Embryonic facial prominence (tissue), 1 donor: ENCODE data around the gene PDGFRA.

Source experiments
- DNase-seq: peaks from one replicate; pipeline ENCODE4 v3.0.0-alpha.2; 2016; ENCODE audit errors: extremely low spot score

Gene PDGFRA

DNA sequence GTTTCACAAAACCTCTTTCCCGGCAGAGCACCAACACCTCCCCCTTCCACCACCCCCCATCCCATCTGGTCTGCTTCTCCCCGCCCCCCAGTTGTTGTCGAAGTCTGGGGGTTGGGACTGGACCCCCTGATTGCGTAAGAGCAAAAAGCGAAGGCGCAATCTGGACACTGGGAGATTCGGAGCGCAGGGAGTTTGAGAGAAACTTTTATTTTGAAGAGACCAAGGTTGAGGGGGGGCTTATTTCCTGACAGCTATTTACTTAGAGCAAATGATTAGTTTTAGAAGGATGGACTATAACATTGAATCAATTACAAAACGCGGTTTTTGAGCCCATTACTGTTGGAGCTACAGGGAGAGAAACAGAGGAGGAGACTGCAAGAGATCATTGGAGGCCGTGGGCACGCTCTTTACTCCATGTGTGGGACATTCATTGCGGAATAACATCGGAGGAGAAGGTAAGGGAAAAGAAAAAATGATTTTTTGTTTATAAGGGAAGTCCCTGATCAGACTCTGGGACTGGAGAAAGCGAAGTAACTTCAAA lies at the start of gene PDGFRA:
Gene PDGFRA (plus strand): TSS at position 333 of the 541 bp plus-strand sequence. CDS start 29,476 bp downstream, outside the sequence.
- peak; percentile 91 for DNase-seq

DNA sequence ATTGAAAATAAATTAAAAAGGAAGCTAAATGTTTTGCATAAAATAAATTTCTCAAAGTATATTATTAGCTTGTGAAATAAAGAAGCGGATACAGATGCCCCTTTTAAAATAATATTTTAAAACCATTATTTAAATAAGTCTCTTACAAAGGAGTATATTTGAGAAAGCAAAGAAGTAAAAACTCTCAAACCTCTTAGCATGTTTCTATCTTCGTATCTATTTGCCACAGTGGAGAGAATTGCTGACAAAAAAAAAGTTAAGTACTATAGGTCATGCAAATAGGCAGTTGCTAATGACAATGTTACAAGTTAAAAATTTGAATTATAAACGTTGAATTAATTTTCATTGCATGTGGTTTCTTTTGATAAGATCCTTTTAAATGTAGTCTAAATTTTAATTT lies 44.5 kb upstream of the PDGFRA start:
- DNase-seq: no peak

DNA sequence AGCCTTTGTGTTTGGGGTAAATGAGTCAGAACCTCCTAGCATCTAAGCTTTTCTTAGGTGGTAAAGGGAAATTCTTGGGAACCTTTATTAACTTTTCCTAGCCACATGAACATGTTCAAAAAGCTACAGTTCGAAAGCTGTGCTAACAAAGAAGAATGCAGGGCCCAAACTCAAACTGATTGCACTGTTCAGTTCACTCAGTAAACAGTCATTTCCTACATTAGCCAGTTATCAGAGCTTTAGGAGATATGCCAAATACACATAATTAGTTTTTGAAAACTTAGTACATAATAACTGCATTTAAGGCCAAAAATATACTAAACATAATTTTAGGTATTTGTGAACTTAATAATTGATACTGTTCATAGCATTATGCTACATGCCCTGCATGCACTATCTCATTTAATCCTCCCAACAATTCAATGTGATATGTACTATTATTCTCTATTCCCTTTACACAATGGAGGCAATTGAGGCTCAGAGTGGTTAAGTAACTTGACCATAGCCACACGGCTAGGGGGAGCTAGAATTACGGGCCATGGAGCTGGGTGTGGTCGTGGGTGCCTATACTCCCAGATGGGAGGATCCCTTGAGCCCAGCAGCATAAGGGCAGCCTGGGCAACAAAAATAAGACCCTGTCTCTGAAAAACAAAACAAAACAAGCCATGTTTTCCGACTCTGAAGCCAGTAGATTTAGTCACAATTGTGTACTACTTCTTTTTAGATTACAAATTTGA lies 43.9 kb upstream of the PDGFRA start:
- DNase-seq: no peak

DNA sequence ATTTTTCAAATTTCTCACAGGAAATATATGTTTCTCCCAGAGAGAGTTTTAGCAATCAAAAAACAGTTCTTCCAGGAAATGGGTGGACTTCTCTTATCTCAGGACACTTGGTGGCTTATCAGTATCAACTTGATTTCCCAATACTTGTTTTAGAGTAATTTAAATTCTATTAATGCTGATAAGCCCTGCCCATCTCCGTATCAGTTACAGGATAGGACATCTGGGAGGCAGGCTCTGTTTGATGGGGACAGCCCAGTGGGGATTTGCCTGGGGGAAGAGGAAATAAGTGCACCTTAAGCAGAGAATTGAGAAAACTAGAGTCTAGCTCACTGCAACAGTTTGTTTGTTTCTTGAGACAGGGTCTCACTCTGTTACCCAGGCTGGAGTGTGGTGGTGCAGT lies 43.2 kb upstream of the PDGFRA start:
- DNase-seq: no peak

DNA sequence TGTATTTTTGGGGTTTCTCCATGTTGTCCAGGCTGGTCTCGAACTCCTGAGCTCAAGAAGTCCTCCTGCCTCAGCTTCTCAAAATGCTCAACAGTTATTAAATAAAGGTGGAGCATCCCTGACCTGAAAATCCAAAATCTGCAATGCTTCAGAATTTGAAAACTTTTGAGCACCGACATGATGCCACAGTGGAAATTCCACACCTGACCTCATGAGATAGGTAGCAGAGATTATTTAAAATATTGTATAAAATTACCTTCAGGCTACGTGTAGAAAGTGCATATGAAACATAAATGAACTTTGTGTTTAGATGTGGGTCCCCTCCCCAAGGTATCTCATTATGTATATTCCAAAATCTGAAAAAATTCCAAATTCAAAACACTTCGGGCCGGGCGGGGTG lies 42.7 kb upstream of the PDGFRA start:
- DNase-seq: no peak

DNA sequence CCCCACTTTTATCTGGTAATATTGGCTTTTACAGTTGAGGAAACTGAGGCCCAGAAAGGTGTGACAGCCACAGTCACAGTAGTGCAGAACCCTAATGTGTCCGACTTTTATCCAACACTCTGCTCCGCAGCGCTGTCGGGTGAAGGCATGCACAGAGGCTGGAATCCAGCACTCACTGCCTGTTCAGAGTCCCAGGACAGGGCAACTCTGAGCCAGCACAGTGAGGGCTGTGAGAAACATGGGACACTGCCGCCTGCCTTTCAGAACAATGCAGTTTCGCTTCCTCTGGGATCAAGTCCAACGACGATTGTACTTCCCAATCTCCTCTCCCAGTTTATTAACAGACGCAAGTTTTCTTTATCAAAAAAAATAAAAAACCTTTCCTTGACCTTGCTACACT lies 41.9 kb upstream of the PDGFRA start:
- no peak for DNase-seq

DNA sequence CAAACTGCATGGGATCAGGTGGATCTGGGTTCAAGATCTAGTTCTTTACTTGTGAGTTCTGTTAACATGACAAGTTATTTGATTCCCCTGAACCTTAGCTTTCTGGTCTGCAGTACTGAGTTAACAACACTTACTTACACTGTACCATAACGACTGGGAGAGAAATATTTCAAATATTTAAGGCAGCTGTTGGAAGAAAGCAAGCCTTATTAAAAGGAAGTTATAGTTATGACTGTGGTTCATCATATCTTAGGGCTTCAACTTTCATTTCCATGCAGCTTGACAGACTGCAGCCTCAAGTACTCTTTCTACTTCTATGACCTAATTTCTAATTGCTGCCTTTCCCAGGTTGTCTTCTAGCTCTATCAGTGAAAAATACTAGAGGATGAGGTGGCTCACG lies 40.0 kb upstream of the PDGFRA start:
- no peak for DNase-seq

DNA sequence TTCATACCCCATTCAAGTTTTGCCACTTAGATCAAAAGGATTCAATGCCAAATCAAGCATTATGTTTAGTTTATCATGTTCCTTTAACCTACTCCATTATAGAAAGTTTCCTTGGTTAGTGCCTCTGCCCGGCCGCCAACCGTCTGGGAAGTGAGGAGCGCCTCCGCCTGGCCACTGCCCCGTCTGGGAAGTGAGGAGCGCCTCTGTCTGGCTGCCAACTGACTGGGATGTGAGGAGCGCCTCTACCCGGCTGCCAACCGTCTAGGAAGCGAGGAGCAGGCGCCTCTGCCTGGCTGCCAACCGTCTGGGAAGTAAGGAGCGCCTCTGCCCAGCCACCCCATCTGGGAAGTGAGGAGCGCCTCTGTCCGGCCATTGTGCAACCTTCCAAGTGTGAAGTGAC lies 36.3 kb upstream of the PDGFRA start:
- no peak for DNase-seq

DNA sequence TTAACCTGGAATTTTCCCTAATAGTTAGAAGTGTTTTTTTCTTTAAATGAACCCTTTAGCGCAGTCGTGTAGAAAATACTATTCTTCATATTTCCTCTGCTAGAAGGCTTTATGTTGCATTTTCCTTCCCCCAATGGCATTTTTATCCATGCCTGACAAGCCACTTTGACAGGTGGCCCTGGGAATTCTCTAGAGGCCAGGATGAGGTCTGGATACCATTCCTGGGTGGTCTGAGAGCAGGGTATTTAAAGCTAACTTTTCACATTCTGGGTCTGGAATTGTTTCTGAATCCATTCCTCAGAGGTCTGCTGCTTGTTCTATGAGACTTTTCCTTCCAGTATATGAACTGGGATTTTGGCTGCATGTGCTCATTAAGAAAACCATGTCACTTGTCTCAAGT lies 31.2 kb upstream of the PDGFRA start:
- no peak for DNase-seq

DNA sequence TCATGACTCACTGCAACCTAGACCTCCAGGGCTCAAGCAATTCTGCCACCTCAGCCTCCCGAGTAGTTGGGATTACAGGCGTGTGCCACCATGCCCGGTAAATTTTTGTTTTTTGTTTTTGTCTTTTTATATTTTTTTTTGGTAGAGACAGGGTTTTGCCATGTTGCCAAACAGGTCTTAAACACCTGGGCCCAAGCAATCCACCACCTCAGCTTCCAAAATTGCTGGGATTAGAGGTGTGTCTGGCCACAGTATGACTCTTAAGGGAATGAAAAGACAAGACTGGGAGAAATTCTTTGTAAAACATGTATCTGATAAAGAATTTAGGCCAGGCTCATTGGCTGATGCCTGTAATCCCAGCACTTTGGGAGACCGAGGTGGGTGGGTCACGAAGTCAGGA lies 29.2 kb upstream of the PDGFRA start:
- no peak for DNase-seq

DNA sequence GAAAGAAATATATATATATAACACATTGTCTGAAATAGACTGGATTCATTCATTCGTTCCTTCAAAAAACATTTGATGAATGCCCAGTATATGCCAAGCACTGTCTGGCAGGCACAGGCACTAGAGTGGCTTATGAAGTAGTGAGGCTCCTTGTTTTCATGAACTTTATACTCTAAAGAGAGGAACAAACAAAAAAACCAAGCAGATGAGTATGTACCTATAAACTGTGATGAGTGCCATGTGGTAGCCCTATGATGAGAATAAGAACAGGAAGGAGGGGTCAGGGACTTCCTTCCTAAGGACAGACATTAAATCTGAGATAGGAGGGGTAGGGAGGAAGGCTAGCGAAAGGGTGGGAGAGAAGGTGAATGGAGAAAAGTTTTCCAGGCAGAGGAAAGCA lies 19.5 kb upstream of the PDGFRA start:
- DNase-seq: no peak

DNA sequence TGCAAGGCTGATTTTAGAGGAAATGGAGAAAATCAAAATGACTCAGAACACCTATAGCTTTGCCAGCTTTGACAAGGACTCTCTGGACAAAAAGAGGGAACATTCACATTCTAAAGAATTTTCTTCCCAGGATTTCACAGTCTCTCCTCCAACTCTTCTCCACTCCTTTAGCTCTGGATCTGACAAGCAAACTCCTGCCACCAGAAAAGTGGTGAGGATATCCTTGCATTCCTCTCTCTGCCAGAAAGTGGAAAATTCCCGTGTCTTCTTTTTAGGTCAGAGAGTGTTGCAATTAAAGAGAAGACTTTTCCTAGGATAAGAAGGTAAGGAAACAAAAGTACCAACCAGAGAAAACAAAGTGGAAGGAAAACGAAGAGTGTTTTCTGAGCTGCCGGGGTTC lies 16.1 kb upstream of the PDGFRA start:
- no peak for DNase-seq

DNA sequence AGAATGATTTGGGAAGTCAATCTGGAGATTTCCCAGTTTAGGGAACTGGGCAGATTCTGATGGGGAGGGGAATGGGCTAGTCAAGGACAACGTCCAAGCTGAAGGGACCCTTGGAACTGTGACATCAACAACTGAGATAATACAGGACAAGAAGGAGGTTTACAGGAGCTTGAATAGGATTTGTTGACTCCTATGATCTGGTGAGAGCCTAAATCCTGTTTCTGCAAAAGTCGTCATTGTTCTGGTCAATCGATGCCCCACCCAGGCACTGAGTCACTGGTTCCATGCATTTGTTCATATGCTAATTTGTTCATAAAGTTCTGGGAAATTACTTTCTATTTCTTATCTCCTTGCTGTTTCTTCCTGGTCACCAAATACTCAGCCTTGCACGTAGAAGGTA lies 15.3 kb upstream of the PDGFRA start:
- no peak for DNase-seq

DNA sequence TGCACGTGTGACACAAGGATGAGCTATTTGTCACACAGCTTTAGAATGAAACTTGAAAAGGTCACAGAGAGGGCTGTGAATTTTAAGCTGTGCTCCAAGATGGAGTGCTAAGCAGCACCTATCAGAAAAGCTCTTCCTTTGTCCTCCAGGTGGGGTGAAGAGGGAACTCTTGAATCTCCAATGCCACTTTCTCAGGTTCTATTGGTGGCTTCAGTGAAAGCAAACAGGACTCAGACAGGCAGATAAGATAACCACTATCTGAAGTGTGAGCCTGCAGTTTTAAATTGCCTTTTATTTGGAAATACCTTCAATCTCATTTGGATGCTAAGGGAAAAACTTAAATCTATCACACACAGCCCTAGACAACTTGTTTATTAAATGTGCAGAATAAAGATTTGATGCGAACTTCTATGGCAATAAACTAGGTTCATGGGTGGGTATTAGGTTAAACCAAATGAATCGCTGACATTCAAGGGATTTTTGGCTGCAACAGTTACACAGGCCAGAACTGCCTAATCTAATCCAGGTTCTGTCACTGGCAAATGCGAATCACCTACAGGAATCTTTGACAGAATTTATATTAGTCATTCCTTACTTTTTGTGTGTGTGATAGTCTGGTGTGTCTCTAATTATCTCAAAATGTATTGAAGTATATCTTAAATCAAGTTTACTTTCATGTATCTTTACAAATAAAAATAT lies 13.6 kb upstream of the PDGFRA start:
- no peak for DNase-seq

DNA sequence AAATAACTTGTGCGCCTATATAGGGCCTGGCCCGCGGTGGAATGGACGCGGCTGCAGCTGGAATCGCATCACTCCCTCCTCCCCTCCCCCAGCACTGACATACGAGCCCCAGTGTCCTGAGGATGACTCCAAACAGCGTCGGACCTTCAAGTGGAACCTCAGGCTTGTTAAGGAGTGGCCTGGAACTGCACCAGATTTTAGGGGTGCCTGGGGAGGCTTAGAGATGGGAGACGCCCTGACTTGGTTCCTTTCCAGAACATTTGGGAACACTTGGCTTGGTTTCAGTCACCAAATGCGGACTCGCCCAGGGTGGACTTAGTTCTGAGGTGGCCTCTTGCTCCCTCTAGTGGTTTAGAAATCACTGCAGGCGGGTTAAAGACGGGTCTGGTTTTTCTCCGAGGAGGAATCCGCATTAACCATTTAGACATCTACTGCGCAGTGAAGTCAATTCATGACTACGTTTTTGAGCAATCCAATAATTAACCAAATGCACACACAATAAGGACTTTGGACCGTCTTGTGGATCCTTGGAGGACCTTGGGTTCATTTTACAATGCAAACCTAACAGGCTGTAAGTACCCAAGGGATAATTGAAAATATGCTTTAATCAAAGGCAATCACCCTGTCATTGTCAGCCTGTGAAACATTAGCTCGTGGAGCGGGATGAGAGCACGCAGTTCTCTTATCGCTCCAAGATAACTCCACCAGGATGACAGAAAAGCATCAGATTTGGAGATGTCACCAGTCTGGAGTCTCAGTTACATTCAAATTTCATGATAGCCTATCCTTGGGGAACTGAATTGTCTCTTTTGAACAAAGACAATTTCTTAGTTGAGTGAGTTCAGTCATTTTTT lies 11.2 kb upstream of the PDGFRA start:
- peak; percentile 83 for DNase-seq

DNA sequence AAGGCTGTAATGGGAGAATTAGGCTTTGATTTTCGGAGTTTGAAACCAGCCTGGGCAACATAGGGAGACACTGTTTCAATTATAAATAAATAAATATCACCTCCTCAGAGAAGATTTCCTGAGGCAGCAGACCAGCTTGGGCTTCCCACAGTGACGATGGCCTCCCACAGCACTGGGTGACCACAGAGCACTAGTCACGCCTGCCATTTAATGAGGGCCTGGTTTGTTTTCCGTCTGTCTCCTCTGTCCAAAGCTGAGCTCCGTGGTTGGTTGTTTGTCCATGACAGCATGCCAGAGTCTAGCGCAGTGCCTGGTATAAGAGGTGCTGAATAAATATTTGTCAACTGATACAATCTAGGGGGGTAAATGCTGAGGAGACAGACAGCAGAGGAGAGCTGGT lies 10.4 kb upstream of the PDGFRA start:
- DNase-seq: no peak

DNA sequence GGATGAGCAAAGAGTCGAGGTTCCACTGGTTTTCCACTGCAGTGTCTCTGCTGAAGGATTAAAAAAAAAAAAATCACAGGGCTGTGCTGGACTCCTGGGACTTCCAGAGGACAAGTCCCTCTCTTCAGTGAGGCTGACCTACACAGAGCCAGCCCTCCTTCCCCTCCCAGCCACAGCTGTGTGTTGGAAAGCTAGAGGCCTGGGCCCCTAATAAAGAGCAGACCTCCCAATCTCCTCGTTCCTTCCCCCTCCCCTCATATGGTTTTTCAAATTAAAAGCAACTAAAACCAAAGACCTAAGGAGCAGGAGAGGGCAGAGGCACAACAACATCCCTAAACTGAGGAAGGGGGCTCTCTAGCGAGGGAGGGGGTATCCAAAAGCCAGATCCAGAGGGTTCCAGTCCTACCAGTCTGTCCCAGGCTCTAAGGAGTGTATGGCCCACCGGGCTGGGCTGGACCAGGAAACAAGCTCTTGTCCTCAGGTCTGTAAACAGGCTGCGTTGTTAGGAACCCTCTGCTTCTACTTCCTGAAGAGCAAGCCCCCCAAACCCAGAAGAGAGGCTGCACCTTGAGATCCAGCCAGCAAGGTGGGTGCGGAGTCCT lies 4.0 kb upstream of the PDGFRA start:
- DNase-seq: no peak

DNA sequence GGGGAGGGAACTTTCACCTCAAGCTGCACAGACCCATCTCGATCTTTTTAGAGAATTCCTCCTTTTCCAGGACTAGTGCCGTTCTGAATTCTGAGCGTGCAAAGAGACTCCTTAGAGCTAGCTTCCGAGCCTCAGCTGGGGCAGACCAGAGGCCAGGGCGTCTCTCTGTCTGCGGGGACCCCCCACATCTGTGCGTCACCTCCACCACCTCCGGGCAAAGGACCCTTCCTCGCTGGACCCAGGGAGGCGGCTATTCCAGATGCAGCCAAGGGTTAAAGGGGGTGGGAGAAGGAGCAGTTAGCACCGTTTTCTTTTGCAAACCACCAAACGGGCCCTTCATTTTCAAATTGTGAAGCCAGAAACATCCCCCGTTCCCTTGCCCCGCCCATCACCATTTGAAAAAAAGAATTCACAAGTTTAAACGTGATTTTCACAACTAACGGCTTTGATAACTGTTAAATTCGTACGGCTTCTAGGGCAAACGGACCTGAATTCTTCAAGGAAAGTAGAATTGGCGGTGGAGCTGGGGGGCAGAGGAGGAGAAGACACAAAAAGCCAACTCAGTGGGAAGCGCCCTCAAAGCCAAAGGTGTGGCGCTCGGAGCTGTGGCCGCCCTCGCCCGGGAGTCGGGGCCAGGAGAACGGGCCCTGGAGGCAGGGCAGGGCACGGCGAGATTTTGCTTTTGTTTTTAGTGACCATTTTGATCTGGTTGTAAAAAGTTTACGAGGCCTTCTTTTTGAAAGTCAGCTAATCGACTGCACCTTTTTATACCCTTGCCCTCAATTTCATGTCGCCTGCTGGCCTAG lies 3.3 kb upstream of the PDGFRA start:
- DNase-seq: no peak

DNA sequence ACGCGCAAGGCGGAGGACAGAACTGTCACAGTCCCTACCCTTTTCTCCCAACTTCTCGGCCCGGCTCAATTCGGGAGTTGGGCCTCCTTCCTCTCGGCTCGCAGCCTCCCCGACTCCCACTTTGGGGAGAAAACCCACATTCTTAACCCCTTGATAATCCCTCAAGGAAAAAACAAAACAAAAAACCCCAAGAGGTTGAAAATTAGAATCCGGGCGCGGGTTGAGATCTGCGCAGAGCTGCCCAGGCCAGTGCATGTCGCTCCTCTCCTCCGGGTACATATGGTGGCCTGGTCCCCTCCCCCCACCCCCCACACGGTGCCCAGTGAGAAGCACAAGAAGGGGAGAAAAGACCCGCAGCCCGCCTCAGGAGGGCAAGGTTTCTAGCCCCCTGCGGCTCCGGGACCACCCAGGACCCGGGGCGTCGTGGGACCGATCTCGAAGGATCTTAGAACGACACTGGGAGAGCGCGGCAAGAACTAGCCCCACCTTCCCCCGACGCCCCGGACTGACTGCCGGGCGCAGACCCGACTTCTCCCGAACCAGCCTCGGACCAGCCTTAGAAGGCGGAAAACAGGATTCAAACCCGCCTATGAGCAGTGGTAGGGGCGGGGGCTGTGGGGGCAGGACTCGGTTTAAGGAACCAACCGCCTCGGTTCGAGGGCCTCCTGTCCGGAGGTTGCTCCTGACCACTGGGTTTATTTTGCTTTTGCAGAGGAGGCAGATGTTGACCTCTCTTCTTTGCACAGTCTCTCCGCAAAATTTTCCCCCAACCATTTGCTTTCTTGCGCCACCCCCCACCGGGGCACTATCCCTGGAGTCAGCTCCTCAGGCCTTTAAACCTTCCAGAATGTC lies 2.5 kb upstream of the PDGFRA start:
- no peak for DNase-seq
